Measurements from ENCODE around the gene SYNJ1.
"Not testable (repeated sequence)": the region's sequence is repeated elsewhere in the genome, so short reads cannot be mapped to it uniquely, and the experiment has no call there.

The SYNJ1 gene

GRCh38 chr21:32736083-32736482 lies 8.3 kb upstream of the SYNJ1 start:
- not testable (repeated sequence) for DNase-seq

DNA sequence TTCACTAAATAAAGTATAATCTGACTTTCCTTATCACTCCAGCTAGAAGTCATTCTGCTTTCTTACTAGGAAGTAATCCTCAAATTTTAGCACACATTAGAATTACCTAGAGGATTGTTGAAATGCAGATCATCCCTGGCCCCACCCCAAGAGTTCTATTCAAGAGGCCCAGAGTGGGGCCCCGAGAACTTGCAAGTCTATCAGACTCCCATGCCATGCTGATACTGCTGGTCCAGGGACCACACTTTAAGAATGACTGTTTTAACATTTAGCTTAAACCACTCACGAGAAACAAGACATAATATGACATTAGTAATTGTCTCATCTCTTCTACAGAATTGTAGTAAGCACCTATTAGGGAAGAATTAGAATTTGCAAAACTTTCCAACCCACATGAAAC lies 7.7 kb upstream of the SYNJ1 start:
- no peak for DNase-seq

DNA sequence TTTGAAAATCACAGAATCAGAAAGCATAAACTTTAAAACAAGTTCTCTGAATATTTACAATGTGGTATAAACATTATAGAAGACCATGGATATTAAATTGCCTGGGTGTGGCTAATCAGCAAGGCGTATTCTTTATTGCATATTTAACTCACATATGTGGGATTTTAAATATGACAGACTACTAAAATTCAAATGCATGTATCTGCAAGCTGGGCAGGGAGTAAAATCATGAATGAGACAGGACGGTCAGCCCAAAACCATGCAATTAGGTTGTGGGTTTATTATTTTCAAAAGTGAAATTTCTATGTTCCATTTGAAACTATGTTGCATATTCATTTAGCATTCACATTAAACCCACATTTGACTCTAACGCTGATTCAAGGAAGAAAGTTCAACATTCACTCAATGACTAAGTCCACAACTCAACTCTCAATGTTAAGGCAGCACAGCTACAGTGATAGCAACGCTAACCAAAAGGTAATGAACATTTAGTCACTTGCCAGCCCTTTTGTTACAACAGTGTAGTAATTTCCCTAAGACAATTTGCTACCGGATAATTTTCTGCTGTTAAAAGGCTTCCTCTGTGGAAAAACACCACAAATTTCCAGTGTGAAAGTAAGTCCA lies 6.3 kb upstream of the SYNJ1 start:
- no peak for DNase-seq

DNA sequence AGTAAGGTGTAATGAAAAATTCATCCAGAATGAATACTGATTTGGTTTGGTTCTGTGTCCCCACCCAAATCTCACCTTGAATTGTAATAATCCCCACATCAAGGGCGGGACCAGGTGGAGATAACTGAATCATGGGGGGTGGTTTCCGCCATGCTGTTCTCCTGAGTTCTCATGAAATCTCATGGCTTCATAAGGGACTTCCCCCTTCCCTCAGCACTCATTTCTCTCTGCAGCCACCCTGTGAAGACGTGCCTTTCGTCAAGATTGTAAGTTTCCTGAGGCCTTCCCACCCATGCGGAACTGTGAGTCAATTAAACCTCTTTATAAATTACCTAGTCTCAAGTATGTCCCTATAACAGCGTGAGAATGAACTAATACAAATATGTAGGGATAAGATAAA lies 5.5 kb upstream of the SYNJ1 start:
- DNase-seq = no peak

DNA sequence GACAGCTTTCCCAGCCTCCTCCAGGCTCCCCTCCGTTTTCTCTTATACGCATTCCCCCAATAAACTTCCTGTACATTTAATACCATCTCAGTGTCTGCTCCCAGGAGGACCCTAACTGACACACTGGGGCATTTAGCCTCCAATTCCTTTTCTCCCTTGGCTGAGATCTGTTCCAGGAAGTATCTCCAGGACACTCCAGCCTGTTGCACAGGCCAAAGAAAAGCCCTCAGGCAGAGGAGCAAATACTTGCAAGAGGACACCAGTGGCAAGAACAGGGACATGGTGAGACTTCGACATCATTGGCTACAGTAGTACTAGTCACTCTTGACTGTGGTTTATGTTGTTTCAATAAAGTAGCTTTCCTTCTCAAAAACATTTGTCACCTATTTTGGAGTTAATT lies 4.7 kb upstream of the SYNJ1 start:
- DNase-seq = no peak

GRCh38 chr21:32728848-32729247 lies 1.0 kb upstream of the SYNJ1 start:
- no peak for DNase-seq

DNA sequence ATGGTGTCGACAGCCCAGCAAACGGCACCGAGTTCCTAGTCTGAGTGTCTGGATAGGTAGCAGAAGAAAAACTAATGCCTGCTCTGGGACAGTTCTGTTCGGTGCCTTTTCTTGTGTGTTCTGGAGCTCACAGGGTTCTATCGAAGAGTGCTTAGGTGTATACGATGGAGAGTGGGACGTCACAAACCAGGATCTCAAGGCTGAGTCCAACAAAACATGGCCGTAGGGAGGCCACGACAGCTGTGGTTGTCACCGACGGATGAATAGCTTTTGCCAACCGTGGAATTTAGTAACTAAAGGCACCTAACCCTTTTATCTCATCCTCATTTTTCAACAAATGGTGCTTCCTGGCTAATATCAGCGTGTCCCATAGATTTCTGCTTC lies 635 bp upstream of the SYNJ1 start:
- DNase-seq = no peak

DNA sequence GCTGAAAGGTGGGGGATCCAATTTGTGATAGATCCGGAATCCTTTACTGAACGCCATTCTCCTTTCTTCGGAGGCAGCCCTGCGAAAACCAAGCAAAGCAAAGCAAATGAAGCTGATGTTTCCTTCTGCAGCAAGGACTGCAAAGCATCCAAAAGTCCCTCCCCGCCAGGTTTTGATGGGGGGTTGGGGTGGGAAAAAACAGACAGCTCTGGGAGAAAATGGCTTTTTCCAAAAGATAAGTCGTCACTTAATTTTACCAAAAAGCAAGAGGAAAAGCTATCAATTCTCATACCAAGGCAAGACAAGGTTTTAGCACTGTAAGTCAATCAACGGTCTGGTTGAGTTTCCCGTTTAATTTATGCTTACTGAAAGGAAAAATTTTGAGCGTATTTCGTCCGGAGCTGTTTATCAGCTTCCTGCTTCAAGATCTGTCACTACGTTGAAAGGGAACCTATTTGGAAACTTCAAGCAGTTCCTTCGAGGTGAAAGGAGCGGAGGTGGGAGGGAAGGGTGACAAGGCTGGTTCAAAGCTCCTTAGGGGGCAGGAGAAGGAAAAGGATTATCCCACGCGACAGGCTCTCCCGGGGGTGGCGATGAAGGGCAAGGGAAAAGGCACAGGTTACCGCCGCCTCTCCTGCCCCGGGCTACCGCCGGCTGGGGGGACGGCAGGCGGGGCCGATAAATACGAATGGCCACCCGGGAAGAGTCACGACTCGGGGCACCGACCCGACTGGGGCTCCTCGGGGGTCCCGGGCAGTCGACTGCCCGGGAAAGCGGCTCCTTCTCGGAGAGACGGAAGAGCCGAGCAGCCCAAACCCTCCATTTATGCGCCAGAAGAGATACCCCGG lies 750 bp downstream of the SYNJ1 start:
- no peak for DNase-seq

GRCh38 chr21:32719085-32719484 lies 8.7 kb downstream of the SYNJ1 start:
- DNase-seq = no peak

- no peak for DNase-seq
Measured at GRCh38 chr21:32717851-32718316, 9.9 kb downstream of the SYNJ1 start.

DNA sequence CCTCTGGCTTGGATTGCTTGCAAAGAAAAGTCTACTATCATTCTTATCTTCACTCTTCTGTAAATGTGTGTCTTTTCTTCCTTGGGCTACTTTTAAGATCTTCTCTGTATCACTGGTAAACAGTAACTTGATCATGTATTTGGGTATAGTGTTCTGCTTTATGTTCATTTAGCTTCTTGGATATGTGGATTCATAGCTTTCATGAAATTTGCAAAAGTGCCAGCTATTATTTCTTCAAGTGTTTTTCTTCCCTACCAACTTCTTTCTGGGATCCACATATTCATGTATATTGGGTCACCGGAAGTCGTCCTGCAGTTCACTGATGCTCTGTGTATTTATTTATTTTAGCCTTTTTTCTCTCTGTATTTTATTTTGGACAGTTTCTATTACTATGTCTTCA lies 11.3 kb downstream of the SYNJ1 start:
- no peak for DNase-seq

DNA sequence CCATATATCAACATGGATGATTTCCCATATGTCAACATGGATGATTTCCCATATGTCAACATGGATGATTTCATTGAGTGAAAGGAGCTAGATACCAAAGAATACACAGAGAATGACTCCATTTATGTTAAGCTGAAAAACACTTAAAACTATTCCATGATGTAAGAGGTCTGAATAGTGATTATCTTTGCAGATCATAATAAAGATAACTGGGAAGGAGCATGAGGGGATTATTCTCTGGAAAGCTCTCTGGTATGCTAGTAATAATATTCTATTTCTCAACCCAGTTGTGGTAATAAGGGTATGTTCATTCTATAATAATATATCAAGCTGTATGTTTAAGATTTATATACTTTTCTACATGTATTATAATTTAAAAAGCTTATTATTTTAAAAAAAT lies 14.1 kb downstream of the SYNJ1 start:
- DNase-seq = no peak

- DNase-seq = no peak
Measured at GRCh38 chr21:32712641-32713040, 15.2 kb downstream of the SYNJ1 start.

DNA sequence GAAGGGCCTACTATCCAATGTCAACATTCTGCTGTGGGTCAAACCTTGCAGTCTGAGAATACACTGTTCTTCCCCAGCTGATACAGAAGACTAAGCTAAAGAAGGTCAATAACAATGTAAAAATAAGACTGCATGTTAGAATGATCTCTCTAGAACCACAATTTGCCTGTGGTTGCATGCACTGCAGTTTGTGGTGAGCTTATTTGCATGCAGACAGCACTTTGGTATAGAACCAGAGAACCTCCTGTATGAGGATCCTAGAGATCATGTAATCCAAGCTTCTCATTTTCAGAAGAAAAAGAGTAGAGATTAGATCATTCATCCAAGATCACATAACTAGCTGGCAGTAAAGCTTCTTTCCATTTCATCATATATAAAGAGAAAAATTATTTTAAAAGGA lies 15.8 kb downstream of the SYNJ1 start:
- no peak for DNase-seq

DNA sequence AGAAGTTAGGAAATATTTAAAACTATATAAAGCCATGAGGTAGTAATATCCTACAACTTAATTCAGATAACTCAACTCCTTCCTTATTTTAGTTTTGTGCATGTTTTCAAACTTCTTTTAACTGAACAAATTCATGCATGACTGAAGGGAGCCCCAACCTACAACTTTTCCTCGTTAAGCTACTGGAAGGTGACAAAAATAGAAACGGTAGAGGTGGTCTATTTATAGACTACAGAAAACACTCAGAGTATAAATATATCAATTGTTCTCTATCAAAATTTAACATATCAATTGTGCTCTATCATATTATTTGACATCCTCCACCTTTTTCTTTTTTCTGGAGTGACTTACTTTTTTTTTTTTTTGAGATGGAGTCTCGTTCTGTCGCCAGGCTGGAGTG lies 16.8 kb downstream of the SYNJ1 start:
- DNase-seq = no peak

DNA sequence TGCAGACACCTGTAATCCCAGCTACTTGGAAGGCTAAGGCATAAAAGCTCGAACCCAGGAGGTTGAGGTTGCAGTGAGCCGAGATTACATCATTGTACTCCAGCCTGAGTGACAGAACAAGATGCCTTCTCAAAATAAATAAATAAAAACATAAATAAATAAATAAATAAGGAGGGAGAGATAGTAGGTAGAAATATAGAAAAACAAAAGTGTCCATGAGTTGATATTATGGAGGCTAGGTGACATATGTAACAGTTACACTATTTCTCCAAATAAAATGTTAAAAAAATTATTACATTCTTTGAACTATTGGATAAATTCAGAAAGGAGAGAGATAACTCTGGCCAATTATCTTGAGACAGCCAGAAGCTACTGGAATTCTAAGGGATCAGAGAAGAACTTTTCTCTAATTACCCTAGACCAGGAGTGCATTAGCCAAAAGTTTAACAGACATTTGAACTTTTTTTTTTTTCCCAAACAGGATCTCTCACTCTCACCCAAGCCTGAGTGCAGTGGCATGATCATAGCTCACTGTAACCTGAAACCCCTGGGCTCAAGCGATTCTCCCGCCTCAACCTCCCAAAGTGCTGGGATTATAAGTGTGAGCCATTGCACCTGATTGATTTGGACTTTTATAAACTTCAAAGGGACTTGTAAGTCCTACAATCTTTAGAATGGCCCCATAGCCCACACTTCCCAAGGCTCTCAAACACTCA lies 17.6 kb downstream of the SYNJ1 start:
- DNase-seq = no peak

GRCh38 chr21:32708069-32708468 lies 19.7 kb downstream of the SYNJ1 start:
- no peak for DNase-seq

DNA sequence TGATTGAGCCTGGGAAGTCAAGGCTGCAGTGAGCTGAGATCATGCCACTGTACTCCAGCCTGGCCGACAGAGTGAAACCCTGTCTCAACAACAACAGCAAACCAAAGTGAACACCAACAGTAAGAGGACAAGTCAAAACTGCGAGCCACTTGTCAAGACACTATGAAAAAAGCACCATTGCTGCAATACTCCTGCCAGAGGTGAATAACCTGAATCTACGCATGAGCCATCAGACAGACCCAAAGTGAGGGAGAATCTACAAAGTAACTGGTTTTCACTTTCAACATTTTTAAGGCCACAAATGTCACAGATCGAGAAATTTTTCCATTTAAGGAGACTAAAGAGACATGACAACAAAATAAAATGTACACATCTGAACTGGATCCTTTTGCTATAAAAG lies 21.9 kb downstream of the SYNJ1 start:
- DNase-seq = no peak

DNA sequence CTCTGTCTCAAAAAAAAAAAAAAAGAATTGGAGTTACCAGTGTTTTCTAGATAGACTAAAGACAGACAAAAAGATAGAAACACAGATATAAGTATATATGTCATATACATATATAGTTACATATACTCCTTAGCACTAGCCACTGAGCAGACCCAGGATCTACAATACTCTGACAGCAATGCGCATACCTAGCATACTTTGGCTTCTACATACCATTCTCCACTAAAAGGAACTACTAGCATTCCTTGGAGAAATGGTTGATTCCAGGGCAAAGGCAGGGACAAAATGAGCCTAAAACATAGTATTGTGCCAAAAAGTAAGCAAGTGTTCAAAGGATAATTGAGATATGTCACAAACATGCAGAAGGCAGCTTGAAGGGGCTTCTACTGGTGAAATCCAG lies 22.7 kb downstream of the SYNJ1 start:
- peak; percentile 70 for DNase-seq

GRCh38 chr21:32702702-32703101 lies 25.1 kb downstream of the SYNJ1 start:
- DNase-seq = no peak

DNA sequence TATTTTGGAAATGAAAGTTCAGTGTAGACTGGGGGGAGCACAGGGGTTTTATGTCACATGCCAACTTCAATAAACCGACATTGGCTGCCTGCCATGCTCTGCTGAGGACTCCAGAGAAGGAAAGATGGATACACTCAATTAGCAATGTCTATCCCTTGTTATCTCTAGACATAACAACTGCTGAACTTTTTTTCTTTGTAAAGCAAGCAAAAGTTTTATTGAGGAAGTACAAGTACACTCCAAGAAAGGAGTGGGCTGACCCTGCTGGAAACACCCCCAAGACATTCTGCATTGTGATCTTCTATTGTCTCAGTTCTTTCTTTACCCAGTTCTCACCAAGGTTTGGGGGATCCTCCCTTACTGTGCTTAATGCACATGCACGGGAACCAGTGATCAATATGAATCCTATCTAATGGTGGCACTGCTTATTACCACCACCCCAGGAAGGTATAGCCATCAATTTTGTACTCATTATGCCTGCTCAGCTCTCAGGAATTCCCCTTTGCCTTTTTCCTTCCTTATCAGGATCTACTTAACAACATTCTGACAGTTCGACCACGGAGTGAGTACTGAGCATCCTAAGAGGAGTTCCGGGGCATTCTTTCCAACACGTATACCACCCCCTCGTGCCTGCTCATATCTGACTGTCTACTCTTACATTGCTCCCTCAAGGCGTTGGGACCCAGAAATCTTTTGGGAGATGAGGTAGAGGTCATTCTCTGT lies 28.7 kb downstream of the SYNJ1 start:
- no peak for DNase-seq

- DNase-seq = no peak
Measured at GRCh38 chr21:32698286-32698685, 29.5 kb downstream of the SYNJ1 start.

DNA sequence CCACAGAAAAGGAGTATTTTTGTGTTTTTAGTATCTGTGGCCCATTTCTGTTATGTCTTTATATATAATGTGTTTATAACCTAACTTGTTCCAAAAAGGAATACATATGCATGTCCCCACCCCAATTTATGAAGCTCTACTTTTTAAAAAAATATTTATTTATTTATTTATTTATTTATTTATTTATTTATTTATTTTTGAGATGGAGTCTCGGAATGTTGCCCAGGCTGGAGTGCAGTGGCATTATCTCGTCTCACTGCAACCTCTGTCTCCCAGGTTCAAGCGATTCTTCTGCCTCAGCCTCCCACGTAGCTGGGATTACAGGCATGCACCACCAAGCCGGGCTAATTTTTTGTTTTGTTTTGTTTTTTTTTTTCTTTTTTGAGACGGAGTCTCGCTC lies 32.3 kb downstream of the SYNJ1 start:
- DNase-seq = not testable (repeated sequence)

All from fibroblast of skin of abdomen (primary cell).